ENCODE results near the gene ERCC3.
"Not testable (repeated sequence)": the region's sequence is repeated elsewhere in the genome, so short reads cannot be mapped to it uniquely, and the experiment has no call there.

ERCC3 gene

DNA sequence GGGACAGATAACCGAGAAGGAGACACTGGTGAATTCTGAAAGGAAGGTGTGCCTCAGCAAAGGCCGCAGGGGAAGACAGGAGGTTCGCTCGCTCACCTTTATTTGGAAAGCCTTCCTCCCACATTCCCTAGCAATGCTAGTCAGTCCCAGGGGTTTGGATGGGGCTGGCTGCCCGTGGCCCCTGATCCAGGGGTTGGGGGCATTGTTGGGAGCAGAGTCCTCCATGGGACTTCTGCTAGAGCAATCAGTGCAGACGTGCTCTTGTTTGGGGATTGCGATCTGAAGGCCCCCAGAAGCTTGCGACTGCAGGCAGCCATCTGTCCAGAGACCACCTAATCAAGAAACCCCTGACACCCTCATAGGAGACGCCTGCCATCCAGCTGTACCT, 67.8 kb downstream of the ERCC3 start:
- DNase-seq (ENCODE audit: low read depth): no peak

DNA sequence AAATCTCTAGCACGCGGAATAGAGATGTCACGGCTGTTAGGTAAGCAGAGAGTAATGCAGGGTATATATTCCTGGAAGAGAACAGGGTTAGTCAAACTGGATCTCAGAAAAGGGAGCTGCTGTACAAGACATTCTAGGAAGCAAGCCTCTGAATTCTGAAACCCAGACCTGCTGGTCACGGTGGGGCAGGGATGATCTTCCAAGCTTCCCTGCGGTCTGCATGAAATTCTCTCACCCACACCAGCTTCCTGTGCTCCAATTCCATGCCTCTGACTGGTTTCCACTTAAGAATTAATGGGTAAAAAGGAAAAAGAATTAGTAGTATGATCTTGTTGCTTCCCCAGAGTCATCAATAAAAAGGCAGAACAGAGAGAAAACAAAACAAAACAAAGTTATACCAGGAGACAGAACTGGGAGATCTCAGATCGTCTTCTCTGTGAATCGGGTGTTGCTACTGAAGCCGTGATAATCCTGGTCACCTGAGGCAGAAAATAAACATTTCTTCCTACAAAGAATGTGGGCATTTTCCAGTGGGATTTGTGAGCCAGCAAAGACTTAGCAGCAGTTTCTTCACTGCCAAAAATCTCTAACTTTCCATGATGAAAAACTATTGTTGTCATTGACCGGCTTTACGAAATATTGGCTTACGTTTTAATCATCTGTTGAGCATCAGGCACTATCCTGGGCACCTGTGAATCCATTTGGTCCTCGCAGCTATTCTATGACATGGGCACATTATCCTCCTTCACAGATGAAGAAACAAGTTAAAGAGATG, 68.6 kb downstream of the ERCC3 start:
- DNase-seq (ENCODE audit: low read depth): peak; percentile 86

DNA sequence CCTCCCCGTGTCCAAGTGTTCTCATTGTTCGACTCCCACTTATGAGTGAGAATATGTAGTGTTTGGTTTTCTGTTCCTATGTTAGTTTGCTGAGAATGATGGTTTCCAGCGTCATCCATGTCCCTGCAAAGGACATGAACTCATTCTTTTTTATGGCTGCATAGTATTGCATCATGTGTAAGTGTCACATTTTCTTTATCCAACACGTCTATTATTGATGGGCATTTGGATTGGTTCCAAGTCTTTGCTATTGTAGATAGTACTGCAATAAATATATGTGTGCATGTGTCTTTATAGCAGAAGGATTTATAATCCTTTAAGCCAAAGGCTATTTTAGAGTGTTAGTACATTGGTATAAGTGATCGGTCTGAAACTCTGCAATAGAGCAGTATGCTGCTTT, 69.8 kb downstream of the ERCC3 start:
- not testable (repeated sequence) for DNase-seq (ENCODE audit: low read depth)

DNA sequence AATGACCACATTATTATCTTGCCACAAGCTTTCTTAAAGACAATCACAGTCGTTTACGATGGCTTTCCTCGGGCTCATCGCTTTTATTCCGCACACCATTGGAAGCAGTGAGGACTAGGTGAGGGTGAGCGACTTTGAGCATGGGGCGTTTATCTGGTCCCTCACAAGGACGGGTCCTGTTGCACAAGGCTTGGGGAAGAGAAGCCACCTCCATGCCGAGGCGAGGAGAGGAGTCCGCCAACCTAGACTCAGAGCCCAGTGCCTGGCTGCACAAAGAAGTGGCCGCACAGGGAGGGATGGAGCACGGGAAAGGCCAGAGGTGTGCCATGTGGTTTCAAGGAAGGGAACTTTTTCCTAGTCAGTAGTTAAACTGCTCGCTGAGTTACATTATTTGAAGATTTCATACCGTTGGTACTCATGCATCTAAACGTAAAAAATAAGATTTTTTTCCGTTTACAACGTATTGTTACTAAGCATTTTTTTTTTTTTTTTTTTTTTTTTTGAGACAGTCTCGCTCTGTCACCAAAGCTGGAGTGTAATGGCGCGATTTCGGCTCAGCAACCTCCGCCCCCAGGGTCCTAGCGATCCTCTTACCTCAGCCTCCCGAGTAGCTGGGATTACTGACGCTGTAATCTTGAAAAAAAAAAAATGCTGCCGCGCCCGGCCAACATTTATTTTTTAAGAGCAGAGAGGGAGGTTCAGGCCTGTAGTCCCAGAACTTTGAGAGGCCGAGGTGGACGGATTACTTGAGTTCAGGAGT, 73.0 kb downstream of the ERCC3 start:
- no peak for DNase-seq (ENCODE audit: low read depth)

DNA sequence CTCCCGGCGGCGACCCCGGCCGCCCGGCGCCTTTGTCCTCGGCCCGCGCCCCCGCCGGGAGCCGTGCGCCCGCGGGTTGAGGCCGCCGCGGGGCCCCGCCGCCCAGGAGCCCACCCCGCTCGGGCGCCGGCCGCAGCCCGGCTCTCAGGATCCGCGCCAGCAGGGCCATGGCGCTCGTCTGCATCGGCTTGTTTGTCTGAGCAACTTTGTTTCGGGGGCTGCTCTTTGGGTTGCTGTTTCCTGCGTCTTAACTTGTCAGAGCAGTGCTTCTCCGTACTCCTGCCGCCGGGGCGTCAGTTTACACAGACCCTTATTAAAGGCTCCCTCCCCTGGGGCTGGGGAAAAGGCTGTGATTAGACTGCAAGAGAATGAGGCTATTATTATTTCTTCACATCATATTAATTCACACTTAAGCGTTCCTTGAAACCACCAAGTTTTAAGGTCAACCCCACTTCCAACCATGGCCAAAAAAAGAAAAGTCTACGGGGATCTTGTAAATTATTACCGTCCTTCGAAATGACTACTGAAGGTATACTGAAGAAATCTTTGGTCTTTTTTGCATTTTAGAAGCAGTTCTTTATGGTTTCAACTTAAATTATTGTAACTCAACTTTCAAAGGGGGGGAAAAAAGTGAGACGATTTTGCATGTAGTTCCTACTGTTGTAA, 73.7 kb downstream of the ERCC3 start, which contains the start of gene CYP27C1:
CYP27C1 (minus strand) TSS at position 198 of the 666 bp plus-strand sequence; CDS start at position 169, 29 bp downstream.
- DNase-seq (ENCODE audit: low read depth): peak; percentile 35

DNA sequence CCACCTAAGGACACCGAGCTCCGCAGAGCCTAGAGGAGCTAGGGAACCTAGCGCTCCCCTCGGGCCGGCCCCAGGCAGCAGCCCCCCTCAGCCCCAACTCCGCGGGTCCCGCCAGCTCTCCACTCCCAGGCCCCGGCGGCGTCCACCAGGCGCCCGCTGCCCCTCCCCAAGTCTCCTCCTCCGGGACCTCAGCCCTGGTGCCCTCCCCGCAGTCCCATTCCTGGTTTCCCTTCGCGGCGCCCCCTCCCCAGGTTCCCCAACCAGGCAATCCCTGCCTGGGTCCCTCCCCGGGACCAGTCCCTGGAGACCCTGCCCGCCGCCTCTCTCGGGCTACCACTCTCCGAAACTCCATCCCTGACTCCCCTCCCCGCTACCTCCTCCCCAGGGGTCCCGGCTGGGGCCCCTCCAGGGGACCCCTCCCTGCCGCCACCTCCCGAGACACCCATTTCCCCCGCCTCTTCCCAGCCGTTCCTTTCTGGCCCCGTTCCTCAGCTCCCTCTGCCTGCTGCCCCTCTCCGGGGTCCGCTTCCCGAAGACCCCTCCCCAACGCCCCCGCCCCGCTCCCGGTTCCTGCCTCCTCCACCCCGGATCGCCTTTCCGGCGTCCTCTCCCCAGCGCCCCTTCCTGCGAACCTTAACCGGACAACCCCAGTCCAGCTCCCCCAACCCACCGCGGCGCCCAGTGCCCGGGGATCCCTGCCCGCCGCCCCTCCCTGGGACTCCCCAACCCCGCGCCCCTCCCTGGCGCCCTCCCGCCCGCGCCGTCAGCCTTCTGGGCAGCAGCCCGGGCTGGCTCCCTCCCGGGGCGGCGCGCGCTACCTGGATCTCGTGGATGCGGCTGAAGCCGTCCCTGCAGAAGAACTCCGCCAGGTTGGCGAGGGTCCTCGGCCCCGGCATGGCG, 74.5 kb downstream of the ERCC3 start:
- DNase-seq (ENCODE audit: low read depth): peak; percentile 26

DNA sequence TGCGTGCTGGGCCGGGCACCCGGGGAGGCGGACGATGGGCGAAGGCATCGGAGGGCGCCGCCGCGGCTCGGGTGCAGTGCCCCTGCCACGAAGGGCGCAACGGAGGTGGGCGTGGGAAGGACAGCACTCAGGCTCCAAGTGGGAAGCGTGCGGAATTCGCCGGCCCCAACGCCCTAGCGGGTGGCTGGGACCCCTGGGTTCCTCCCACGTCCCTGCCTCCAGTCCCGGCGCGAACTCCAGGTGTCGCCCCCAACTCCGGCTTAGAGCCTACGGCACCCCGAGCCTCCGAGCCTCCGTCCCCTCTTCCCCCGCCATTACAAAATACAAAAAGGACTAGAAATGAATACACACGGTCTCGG, 75.2 kb downstream of the ERCC3 start:
- DNase-seq (ENCODE audit: low read depth): peak; percentile 16

DNA sequence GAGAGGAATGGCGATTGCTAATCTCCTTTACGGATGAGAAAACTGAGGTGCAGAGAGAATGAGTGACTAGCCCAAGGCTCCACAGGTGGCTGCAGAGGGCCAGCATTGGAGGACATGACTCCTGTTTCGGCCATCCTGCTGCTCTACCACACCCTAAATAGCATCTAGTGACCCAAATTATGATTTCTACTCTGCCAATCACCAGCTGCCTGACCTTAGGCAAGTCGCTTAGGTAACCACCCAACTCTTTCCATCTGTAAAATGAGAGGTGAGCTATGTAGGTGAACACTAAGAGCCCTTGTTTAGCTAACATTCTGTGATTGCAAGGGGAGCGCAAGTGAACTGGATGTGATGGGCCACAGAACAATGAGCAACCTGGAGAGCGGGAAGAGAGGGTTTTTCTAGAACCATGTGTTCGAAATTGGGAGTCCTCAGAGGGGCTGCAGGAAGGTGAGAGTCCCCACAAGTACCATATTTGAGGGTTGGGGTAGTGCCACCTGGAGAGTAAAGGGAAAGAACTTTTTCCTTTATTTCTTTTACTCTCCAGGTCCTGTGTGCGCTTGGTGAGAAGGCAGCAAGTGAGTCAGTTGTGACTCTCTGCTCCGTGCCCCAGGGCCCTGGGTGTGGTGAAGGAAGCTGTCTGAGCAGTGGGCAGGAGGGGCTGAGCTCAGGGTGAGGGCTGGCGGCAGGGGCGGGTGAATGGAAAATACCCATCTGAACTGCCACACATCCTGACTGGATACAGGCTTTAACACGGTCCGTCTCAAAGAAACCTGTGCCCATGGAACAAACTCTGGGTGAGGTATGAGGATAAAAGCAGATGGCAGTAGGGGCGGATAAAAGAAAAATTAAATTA, 76.2 kb downstream of the ERCC3 start:
- DNase-seq (ENCODE audit: low read depth): peak; percentile 80

DNA sequence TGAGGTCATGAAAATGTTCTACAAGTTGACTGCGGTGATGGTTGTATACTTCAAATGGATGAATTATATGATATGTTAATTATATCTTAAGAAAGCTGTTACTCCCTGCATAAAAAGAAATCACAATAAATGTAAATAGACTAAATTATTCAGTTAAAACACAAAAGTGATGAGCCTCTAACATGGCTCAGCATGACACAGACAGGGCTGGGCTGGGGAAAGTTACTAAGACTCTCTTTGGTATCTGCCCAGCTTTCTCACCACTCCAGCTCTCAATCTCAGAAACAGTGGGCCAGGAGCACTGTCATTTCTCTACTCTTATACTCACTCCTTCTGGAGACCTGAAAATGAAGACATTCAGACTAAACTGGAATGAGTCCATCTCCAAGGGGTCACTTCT, 77.4 kb downstream of the ERCC3 start:
- no peak for DNase-seq (ENCODE audit: low read depth)

DNA sequence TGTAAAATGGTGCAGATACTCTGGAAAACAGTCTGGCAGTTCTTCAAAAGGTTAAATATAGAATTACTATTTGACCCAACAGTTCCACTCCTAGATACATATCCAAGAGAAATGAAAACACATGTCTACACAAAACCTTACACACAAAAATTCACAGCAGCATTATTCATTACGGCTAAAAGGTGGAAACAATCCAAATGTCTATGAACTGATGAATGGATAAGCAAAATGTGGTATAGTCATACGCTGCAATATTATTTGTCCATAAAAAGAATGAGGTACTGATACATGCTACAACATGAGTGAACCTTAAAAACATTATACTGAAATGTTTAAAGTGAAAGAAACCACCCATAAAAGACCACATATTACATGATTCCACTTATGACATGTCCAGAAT, 77.8 kb downstream of the ERCC3 start:
- DNase-seq (ENCODE audit: low read depth): no peak

DNA sequence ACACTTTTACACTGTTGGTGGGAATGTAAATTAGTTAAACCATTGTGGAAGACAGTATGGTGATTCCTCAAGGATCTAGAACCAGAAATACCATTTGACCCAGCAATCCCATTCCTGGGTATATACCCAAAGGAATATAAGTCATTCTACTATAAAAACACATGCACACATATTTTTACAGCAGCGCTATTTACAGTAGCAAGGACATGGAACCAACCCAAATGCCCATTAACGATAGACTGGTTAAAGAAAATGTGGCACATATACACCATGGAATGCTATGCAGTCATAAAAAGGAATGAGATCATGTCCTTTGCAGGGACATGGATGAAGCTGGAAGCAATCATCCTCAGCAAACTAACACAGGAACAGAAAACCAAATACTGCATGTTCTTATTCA, 79.7 kb downstream of the ERCC3 start:
- DNase-seq (ENCODE audit: low read depth): peak; percentile 84

DNA sequence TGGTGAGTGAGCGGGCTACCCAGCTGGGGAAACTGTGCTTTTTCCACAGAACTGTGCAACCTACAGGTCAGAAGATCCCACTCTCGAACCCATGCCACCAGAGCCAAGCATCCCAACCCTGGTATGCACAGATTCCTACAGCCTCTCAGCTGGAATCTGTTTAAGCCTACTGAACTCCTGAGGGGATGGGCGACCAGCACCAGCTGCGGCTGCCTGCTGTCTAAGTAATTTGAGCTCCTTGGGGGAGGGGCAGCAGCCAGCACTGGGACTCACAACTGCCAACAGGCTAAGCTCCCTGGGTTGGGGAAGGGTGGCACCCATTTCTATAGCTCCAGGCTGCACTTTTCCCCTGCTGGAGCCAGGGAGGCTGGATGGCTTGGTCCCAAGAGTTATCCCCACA, 85.6 kb downstream of the ERCC3 start:
- DNase-seq (ENCODE audit: low read depth): peak; percentile 74

All from EH (cell line).